A673 (cell line): Measurements from ENCODE around the gene TNRC6C.

ENCODE experiments used
- CTCF ChIP-seq: fragments of 300-800, 200-600 bp; sonication (generic); conservative IDR thresholded peaks from 2 replicates; pipeline ENCODE4 v1.5.1; 2017; ENCODE audit warnings: low read depth, mild to moderate bottlenecking, antibody characterized with exemption, low read length, moderate library complexity, mixed read lengths
- EZH2 ChIP-seq: fragments of 200-600 bp; sonication (generic); IDR thresholded peaks from 2 replicates; pipeline ENCODE4 v1.6.1; 2017; ENCODE audit warnings: borderline replicate concordance, low read depth, mild to moderate bottlenecking, mixed read lengths, antibody characterized with exemption, low read length; ENCODE audit not compliant: poor library complexity, severe bottlenecking

GRCh38 chr17:78148286-78149016 lies 189.9 kb downstream of the TNRC6C start:
- TF ChIP-seq CTCF (no peak), EZH2 (no peak)
